Peyer's patch (tissue), 4 donors: Measurements from ENCODE around the gene TMX4.

Source experiments
- CTCF ChIP-seq, 6 experiments: fragments of 450-650 bp in 4 of 6; fragments of 200-600 bp in 2 of 6; sonication (generic) in 1 of 6; IDR thresholded peaks; one replicate each; pipeline ENCODE4 v1.5.1; 2017 to 2019; ENCODE audit warnings: antibody characterized with exemption in 6 of 6, mild to moderate bottlenecking in 3 of 6, moderate library complexity in 1 of 6
- POLR2A ChIP-seq, 2 donors: fragments of 450-650 bp; IDR thresholded peaks; one replicate each; pipeline ENCODE4 v1.5.1; 2017; ENCODE audit warnings: antibody characterized with exemption in 2 of 2, mild to moderate bottlenecking in 2 of 2, moderate library complexity in 2 of 2

GRCh38 chr20:8021541-8022269 lies 2.1 kb upstream of the TMX4 start:
- TF ChIP-seq CTCF (IDR thresholded peaks at IDR 0.05) (no peak), POLR2A (IDR thresholded peaks at IDR 0.05) (no peak)
